GM21423 (cell line): ENCODE measurements around the gene KIF4B.
"Not testable (repeated sequence)": the region's sequence is repeated elsewhere in the genome, so short reads cannot be mapped to it uniquely, and the experiment has no call there.

Experiments
- ATAC-seq: cut with Tn5 transposase; IDR thresholded peaks from one replicate; pipeline ENCODE4 v1.9.1; 2021; ENCODE audit warnings: mild to moderate bottlenecking, moderate library complexity; ENCODE audit not compliant: unreplicated experiment

Gene KIF4B

DNA sequence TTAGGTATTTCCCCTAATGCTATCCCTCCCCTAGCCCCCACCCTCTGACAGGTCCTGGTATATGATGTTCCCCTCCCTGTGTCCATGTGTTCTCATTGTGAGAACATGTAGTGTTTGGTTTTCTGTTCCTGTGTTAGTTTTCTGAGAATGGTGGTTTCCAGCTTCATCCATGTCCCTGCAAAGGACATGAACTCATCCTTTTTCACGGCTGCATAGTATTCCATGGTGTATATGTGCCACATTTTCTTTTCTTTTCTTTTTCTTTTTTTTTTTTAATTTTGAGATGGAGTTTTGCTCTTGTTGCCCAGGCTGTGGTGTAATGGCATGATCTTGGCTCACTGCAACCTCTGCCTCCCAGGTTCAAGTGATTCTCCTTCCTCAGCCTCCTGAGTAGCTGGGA lies 7.3 kb upstream of the KIF4B start:
- ATAC-seq, result not testable (repeated sequence)

DNA sequence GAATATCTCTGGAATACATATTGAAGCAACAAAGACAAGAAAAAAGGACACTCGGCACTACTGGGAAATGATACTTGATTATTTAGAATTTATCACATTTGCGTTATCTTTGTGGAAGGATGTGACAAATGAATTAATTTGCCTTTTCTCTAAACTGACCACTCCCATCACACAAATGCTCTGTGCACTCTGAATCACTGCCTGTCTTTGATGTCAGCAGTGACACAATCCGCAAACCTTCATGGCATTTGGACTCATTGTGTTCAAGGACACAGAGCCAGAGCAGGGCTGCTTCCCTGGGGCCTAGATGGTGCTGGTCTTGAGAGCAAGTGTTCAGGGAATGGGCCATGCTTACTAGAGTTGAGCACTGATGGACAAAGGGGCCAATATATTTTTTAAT lies 4.9 kb upstream of the KIF4B start:
- no peak for ATAC-seq

DNA sequence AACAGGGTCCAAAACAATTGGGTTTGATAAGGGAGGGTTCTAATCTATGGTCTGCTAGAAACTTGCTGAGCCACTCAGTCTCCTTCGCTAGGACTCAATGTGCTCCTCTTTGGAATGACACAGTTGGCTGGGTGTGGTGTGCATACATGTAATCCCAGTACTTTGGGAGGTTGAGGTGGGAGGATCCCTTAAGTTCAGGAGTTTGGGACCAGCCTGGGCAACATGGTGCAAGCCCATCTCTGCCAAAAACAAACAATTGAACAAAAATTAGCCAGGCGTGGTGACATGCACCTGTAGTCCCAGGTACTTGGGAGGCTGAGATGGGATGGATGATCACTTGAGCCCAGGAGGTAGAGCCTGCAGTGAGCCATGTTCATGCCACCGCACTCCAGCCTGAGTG lies 2.7 kb upstream of the KIF4B start:
- ATAC-seq, result no peak

DNA sequence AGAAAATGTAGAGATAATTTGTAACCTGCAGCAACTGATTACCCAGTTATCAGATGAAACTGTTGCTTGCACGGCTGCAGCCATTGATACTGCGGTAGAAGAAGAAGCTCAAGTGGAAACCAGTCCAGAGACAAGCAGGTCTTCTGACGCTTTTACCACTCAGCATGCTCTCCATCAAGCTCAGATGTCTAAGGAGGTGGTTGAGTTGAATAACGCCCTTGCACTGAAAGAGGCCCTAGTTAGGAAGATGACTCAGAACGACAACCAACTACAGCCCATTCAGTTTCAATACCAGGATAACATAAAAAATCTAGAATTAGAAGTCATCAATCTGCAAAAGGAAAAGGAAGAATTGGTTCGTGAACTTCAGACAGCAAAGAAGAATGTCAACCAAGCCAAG lies 1.7 kb downstream of the KIF4B start:
- ATAC-seq, result no peak

DNA sequence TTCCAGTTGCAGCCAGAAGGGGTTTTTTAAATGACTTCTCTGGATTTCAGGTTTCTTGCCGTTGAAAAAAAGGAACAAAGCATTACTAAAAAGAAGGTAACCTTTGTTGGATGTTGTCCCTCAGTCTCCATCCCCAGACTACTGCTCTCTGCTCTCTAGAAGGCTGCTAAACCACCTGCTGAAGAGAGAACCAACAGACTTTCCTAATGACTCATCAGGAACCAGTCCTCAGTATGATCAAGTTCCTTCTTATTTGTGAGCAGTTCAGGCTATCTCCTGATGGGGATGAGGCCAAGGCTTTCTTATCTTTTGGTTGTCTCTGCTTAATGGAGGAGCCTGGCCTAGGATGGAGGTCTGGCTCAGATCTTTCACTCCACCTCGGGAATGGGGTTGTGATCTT lies 4.1 kb downstream of the KIF4B start:
- ATAC-seq, result peak; percentile 98

DNA sequence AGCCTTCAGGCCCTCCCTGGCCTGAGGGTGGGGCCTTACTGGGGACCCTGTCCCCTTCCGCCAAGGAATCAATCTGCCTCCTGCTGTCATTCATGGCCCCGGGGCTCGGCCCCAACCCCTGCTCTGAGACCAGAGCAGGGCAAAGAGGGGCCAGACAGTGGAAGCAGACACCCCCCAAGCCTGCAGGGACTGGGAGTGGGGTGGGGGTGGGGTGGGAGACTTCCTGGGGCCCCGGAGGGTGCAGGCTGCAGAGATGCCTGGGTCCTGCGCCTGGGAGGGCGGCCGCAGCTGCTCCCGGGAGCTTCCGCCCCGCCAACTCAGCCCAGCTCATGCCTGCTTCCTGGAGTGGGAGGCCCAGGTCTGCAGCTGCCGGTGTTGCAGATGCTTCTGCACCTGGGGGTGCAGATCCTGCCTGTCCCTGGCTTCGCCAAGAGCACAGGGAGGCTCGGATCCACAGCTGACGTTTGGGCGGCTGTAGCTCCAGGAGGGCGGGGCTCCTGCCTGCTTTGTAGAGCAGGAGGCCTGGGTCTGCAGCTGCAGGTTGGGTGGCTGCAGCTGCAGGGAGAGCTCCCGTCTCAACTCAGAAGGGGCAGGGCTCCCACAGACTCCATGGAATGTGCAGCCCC lies 6.2 kb downstream of the KIF4B start:
- no peak for ATAC-seq

DNA sequence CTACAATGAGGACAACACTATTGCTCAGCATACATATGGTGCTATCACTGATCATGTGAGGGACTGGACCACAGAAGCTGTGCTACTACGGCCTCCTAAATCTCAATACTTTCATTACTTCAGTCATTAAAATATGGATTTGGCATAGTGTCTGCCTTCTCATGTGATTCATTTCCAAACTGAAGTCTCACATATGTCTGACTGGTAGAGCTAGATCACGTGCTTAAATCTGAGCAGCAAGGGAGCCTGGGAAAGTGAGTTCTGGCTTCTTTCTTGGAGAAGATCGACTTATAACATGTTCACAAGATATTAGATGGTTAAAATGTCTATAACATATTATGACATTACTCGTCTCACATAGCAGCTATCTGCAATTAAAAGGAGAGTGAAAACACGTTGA lies 8.3 kb downstream of the KIF4B start:
- ATAC-seq, result no peak

DNA sequence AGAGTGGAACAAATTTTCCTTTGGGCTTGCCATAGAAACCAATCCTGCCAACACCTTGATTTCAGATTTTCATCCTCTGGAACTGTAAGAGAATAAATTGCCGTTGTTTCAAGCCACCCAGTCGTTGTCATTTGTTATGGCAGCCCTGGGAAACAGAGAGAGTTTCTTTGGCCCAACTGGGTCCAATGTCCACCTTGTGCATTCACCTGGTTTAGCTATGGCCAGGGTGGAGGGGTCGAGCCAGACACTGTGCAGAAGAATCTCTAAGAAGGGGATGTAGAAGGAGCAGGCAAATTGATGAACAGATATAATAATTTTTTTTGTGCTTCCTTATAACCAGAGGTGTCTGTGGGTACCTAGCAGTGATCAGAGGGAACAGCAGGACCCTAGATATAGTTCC lies 9.8 kb downstream of the KIF4B start:
- no peak for ATAC-seq

DNA sequence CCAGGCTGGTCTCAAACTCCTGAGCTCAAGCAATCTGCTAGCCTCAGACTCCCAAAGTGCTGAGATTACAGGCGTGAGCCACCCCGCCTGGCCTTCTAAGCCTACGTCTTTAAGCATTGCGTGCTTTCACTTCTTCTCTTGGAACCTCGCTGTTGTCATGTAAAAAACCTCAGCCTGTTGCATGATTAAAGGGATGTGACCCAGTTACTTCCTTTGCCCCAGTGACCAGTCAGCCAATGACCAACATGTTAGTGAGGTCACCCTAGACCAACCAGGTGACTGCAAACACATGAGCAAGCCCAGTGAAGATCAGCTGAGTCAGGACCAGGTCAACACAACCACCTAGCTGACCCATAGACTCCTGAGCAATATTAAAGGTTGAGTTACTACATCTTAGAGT lies 10.5 kb downstream of the KIF4B start:
- no peak for ATAC-seq

DNA sequence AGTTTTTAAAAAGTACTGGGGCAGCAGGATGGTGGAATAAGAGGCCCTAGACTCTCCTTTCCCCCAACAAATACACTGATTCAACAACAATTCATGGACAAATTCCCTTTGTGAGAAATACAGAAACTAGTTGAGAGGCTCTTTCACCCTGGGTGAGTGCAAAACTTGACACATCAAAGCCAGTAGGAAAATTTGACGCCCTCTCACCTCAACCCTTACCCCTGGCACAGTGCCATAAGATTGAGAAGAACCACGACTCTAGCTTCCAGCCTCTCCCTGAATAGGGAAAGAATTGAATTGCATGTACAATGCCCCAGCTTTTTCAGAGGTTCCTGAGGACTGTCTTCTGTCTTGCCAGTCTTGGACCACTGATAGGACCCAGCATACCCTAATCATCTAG lies 12.3 kb downstream of the KIF4B start:
- no peak for ATAC-seq

DNA sequence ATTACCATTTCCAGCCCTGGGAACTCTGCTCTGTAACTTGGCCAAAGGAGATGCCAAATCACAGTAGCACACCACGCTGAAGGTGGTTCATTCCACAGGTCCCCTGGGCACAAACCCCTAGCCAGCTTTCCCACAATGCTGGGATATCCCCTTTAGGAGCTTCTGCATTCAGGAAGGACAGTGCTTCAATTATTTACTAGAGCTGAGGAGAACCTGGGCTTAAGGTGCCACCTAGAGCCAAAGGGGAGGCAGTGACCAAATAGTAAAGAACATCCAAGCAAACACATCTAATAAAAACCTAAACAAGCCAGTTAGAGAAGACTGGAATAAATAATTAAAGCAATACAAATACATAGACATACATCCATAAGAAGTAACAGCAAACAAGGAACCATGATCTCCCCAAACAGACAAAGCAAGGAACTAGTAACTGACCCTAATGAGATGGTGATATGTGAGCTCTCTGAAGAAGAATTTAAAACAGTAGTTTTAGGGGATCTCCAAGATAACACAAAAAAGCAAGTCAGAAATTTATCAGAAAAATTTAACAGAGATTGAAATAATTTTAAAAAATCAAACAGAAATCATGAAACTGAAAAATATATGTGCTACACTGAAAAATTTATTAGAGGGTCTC lies 14.6 kb downstream of the KIF4B start:
- ATAC-seq, result no peak

DNA sequence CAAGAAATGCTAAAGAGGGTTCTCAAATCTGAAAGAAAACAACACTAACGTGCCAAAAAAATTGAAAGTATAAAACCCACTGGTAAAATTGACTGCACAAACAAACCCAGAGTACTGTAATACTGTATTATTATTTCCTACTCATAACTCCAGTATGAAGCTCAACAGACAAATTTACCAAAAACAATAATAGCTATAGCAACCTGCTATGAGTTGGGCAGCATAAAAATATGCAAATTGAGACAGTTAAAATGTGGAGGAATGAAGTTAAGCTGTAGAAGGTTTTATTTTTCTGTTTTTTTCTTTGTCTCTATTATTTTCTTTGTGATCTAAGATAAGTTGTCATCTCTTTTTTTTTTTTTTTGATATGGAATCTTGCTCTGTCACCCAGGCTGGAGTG lies 15.7 kb downstream of the KIF4B start:
- no peak for ATAC-seq

DNA sequence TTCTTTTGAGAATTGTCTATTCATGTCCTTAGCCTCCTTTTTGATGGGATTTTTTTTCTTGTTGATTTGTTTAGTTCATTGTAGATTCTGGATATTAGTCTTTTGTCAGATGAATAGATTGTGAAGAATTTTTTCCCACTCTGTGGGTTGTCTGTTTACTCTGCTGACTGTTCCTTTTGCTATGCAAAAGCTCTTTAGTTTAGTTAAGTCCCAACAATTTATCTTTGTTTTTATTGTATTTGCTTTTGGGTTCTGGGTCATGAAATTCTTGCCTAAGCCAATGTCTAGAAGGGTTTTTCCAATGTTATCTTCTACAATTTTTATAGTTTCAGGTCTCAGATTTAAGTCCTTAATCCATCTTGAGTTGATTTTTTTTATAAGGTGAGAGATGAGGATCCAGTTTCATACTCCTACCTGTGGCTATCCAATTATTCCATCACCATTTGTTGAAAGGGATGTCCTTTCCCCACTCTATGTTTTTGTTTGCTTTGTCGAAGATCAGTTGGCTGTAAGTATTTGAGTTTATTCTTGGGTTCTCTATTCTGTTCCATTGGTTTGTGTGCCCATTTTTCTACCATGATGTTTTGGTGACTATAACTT lies 20.7 kb downstream of the KIF4B start:
- ATAC-seq, result not testable (repeated sequence)

DNA sequence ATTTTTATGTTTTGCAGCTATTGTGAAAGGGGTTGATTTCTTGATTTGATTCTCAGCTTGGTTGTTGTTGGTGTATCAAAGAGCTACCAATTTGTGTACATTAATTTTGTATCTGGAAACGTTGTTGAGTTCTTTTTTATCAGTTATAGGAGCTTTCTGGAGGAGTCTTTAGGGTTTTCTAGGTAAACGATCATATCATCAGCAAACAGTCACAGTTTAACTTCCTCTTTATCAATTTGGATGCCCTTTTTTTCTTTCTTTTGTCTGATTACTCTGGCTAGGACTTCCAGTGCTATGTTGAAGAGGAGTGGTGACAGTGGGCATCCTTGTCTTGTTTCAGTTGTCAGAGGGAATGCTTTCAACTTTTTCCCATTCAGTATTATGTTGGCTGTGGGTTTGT lies 21.5 kb downstream of the KIF4B start:
- ATAC-seq, result not testable (repeated sequence)

DNA sequence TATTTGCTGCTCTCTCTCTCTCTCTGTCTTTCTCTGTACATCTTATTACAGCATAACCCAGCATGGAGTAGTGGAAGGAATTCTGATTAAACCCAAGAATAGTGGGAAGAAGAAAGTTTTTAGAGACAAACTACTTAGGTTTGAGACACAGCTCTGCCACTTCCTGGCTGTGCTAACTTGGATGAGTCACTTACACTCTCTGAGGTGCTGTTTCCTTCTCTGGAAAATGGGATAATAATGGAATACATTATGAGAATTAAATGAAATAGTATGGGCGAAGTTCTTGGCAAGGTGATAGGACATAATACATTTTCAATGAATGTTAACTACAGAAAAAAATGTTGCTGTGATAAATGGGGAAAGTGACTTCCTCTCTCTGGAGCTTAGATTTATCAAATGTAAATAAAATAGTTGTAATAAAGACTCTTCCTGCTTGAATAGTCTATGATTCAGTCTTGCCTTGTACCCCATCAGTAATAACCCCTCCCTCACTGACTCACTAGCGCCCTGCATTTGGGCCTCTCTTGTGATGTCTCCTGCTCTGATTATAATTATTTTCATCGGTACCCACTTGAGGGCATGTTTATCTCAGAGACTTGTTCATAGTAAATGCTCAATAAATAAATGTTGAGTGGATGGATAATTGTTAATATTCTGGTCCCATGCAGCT lies 27.6 kb downstream of the KIF4B start:
- no peak for ATAC-seq

DNA sequence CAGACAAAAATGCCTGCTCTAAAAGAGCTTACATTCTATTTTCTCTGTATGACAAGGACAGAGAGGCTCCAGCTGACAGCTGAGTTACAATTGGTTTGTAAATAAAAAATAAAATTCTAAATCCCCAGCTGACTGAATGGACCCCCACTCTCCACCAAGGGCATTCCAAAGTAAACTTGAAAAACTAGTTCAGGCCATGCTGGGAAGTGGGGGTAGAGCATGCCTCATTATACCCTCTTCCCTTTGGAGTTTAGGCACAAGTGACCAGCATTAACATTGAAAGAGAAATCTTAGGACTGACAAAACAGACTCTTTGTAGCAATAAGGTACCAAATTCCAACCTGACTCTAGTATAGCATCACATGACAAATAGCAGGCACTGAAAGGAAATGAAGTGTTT lies 31.0 kb downstream of the KIF4B start:
- ATAC-seq, result no peak

DNA sequence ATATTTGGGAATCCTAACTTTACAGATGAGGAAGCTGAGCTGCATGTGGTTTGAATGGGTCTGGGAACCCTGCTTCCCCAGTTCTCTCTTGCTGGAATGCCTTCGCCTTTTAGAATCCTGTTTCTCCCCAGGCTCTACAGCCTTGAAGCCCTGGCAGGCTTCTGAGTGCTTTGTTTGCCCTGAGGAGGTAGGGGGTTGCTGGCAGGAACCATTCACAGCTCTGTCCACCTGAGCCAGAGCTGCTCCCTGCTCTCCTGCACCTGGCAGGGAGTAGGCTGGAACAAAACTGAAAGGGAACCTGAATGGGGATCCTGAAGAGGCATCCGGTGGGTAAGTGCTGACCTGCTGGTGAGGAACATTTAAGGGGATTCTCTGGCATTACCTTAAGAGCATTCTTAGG lies 33.0 kb downstream of the KIF4B start:
- ATAC-seq, result no peak

DNA sequence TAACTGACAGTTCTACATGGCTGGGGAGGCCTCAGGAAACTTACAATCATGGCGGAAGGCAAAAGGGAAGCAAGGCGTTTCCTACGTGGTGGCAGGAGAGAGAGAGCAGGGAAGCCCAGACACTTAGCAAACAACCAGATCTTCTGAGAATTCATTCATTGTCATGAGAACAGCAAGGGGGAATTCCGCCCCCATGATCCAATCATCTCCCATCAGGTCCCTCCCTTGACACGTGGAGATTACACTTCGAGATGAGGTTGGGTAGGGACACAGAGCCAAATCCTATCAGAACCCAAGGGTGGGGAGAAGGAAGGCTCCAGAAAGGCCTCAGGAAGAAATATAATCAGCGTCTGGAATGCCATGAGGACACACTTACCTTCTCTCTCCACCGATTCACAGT lies 34.3 kb downstream of the KIF4B start:
- no peak for ATAC-seq

DNA sequence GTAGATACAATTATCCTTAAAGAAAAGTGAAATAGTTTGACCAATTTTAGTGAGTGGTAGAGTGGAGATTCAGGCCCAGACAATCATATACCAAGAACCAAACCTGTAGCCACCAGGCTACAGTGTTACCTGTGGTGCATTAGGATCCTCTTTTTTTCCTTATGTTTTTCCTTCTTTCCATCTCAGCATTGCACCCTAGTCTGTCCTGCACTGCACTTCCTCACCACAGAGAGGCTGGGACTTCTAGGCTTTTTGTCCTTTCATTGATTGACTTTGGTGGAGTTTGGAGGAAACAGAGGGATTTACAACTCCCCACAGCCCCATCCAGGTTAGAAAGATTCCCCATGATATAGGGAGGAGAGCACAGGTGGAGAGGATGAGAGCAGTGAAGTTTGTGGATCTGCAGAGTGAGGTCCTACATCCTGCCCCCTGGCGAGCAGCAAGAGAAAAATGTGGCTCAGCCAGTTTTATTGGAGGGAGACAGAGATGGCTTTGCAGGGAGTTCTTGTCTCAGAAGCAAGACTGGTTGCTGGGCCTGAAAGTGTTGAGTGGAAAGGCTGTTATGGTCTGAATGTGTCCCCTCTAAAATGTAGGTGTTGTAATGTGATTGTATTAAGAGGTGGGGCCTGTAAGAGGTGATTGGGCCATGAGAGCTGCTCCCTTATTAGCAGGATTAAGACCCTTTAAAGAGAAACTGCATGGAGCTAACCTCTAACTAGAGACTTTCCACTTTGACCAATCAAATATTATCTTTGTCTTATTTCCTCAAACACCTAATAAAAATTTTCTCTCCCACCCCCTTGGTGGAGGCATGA lies 36.2 kb downstream of the KIF4B start:
- no peak for ATAC-seq

DNA sequence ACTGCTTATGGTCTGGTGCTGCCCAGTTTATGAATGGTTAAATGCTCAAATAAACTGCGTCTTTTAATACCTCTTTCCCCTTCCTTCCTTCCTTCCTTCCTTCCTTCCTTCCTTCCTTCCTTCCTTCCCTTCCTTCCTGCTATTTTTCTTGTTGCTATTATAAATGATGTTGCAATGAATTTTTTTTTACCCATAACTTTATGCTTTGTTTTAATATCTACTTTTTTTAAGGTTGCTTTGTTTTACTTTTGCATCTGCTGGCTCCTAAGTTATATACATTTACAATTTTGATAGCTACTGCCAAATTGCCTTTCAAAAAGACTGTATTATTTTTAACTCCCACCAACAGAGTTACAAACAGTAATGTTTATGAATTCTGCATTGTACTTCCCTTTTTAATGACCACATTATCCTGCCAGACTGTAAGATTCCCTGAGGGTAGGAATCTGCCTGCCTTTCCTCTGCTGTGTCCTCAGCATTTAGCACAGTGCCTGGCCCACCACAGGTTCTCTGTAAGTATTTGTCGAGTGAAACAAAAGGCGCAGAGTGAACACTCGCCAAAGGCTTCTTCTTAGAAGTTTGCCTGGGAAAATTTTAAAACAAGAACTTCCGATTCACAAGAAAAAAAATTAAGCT lies 36.9 kb downstream of the KIF4B start:
- no peak for ATAC-seq

DNA sequence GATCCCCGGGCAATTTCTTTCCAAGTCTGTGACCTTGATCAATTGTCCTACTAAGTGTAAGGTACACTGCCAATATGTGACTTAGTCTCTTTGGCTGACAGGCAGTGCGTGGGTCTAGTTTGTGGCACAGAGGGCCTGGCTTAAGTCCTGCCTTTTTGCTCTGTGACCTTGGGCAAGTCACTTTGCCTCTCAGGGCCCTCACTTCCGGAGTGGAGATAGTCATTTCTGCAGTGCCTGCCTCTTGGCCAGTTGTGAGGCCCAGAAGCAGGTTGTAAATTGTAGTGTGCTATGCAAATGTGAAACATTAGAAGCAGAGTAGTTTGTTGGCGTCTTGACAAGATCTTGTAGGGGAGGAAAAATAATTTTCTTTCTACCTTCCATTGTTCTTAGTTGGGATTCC lies 39.0 kb downstream of the KIF4B start:
- ATAC-seq, result no peak
